GM21447 (cell line): Measurements from ENCODE around the gene KCNJ2.

Source experiments
- ATAC-seq: cut with Tn5 transposase; IDR thresholded peaks from one replicate; pipeline ENCODE4 v1.9.1; 2021; ENCODE audit not compliant: unreplicated experiment

Gene KCNJ2

GRCh38 chr17:70158591-70158990 is 10.7 kb upstream of the KCNJ2 start:
- ATAC-seq: no peak

- ATAC-seq: no peak
These were observed 9.4 kb upstream of the KCNJ2 start for GRCh38 chr17:70159980-70160379.

GRCh38 chr17:70161519-70161918 is 7.8 kb upstream of the KCNJ2 start:
- ATAC-seq: no peak

- no peak for ATAC-seq
These were observed 3.9 kb upstream of the KCNJ2 start for GRCh38 chr17:70165383-70165782.

GRCh38 chr17:70166615-70167014 is 2.7 kb upstream of the KCNJ2 start:
- ATAC-seq: no peak

- ATAC-seq: peak; percentile 11
These were observed 1.0 kb upstream of the KCNJ2 start for GRCh38 chr17:70168044-70168976.

GRCh38 chr17:70169709-70170597 is 621 bp downstream of the KCNJ2 start:
- no peak for ATAC-seq

- no peak for ATAC-seq
These were observed 1.8 kb downstream of the KCNJ2 start for GRCh38 chr17:70171159-70171558.

GRCh38 chr17:70172449-70172848 is 3.1 kb downstream of the KCNJ2 start:
- ATAC-seq: no peak

DNA sequence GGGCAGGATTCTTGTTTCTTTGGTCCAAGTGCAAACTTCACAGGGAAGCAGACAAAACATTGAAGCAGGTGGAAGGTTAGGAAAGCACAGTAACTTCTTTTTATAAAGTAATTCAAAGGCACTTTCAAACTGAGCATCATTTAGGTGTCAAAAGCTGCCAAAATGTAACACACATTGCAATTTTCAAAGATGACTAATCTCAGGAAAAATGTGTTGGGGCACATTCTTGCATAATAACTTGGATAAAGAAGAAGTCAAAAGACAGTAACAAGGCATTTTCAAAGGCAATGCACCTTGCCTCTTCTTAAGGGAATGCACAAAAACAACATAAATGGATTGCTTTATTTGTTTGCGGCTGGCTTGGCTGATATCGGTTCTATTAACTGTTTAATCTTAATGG is 3.6 kb downstream of the KCNJ2 start:
- ATAC-seq: no peak

- ATAC-seq: no peak
These were observed 4.3 kb downstream of the KCNJ2 start for GRCh38 chr17:70173681-70174080.

DNA sequence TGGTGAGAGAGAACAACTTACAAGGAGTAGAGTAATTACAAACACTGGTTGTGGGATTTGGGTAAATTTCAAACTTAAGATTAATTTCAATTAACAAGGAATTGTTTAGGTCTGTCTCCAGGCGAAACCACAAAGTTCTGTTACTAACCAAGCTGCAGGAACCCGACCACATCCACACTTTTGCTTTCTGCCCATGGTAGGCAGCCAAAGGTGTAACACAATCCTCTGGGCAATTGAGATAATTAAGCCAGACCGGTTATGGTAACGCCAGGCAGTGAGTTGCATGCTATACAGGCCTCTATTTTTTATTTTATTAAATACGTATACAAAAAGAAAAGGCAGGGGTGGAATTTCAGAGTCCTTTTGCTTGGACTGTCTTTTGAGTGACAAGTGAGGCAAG is 12.0 kb downstream of the KCNJ2 start:
- no peak for ATAC-seq

DNA sequence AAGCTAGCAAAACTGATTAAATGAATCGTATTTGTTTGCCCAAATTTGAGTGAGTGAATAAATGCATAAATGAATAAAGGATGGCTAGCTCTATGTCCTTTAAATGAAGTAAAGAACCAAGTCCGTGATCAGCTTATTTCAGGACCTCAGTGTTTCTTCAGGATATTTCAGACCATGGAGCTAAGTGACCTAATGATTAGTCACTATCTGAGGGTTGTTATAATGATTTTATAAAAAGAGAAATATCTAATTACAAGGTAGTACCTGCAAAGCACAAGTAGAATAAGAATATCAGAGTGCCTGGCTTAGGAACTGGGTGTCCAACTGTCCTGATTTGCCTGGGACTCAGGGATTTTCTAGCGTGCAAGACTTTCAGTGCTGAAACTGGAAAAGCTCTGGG is 12.5 kb downstream of the KCNJ2 start:
- ATAC-seq: no peak

DNA sequence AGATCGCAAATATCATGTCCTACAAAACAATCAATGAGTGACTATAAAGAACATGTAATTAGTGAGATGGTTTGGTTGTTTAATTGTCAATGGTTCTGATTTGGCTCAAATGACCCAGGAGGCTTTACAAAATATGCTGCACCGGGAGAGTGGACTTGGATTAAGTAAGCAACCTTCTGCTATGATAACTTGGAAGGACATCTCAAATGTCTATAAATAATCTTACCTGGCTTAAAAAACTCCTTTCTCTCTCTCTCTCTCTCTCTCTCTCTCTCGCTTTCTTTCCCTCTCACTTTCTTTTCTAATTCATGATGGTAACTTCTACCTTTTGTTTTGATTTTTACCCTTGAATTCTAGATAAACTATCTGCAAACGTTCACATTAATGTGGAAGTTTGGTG is 14.2 kb downstream of the KCNJ2 start:
- ATAC-seq: no peak

DNA sequence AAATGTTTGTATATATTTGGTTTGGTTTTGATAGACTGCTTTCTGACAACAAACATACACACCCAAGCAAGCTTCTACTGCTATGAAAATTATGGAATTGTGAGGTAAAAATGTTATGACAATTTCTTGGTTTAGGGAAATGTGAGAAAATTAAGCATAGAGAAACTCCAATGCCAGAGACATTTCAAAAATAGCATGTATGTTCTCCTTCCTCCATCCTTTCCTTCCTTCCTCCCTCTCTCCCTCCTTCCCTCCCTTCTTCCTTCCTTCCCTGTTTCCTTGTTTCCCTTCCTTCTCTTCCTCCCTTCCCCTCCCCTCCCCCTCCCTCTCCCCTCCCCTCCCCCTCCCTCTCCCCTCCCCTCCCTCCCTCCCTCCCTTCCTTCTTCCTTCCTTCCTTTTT is 14.9 kb downstream of the KCNJ2 start:
- no peak for ATAC-seq

DNA sequence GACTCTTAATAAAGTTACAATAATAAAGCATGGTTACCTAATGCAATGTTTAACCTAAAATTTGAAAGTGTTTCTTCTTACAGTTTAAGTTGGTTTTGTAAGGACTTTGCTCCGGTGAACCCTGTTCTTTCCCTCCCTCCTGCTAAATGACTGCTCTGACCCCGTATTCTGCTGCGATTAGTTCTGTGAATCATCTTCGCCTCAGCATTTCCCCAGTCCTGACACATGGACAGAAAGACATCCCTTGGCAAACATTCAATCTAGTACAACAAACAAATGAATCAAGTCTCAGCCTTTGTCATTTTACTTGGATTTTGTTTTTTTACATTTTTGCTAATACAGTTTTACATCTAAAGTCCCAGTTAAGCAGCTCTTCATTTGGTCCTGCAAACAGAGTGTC is 15.4 kb downstream of the KCNJ2 start:
- no peak for ATAC-seq

- no peak for ATAC-seq
These were observed 16.0 kb downstream of the KCNJ2 start for GRCh38 chr17:70185285-70185684.

- ATAC-seq: no peak
These were observed 18.1 kb downstream of the KCNJ2 start for GRCh38 chr17:70187383-70187782.

GRCh38 chr17:70190959-70191805 is 21.9 kb downstream of the KCNJ2 start:
- no peak for ATAC-seq

DNA sequence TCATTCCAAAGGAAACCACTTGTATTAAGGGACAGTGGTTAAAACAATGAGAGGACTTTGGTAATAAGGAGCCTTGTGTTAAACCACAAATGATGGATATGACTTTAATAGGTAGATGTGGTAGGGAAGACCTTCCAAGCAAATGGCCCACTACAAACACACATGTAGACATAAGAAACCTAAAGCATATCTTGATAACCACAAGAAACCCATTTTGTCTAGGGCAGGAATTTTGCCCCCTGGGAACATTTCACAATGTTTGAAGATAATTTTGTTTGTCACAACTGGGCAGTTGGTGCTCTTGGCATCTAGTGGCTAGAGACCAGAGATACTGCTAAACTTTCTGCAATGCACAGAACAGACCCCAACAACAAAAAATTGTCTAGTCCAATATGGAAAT is 25.8 kb downstream of the KCNJ2 start:
- no peak for ATAC-seq

- ATAC-seq: no peak
These were observed 32.6 kb downstream of the KCNJ2 start for GRCh38 chr17:70201872-70202419.
